Measurements from ENCODE around the gene PSME3. TPM values are rescaled to one million over a fixed set of nuclear protein-coding genes. Genes with fewer than 3 reads are reported as not detected.
"Not testable (repeated sequence)": the region's sequence is repeated elsewhere in the genome, so short reads cannot be mapped to it uniquely, and the experiment has no call there.

The PSME3 gene
- total RNA-seq, 4 donors from 2014 or later, result 78.3 to 119 (median 85.4) TPM

DNA sequence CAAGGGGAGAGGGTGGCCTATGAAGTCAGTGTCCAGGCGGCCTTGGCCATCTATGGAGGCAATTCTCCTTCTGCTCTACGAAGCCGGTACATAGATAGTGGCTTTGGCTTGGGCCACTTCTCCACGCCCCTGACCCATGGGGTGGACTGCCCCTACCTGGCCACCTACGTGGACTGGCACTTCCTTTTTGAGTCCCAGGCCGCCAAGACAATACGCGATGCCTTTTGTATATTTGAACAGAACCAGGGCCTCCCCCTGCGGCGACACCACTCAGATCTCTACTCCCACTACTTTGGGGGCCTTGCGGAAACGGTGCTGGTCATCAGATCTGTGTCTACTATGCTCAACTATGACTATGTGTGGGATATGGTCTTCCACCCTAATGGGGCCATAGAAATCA lies 35.1 kb downstream of the PSME3 start:
- TF ChIP-seq POLR2A (IDR thresholded peaks at IDR 0.05), result no peak
- TF ChIP-seq, protein P1, sequence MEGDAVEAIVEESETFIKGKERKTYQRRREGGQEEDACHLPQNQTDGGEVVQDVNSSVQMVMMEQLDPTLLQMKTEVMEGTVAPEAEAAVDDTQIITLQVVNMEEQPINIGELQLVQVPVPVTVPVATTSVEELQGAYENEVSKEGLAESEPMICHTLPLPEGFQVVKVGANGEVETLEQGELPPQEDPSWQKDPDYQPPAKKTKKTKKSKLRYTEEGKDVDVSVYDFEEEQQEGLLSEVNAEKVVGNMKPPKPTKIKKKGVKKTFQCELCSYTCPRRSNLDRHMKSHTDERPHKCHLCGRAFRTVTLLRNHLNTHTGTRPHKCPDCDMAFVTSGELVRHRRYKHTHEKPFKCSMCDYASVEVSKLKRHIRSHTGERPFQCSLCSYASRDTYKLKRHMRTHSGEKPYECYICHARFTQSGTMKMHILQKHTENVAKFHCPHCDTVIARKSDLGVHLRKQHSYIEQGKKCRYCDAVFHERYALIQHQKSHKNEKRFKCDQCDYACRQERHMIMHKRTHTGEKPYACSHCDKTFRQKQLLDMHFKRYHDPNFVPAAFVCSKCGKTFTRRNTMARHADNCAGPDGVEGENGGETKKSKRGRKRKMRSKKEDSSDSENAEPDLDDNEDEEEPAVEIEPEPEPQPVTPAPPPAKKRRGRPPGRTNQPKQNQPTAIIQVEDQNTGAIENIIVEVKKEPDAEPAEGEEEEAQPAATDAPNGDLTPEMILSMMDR (IDR thresholded peaks at IDR 0.05), result no peak
- intact Hi-C loops (cut with DNase I), result no loop called here
- Histone ChIP-seq H3K36me3 (no peaks in the 10 kb centered on the region), H3K4me1 (peaks cover 23 to 37% of the 10 kb centered on the region in 2 donors), H3K27ac (no peak overlapping the region), H3K27me3 (no peaks in the 10 kb centered on the region), H3K9me3 (no peaks in the 10 kb centered on the region), H3K4me3 (replicated peaks in 1 of 3) (no peak overlapping the region)
- 94 to 97% methylated on average over 10 to 12 of the region's 12 CpGs for WGBS, 2 donors
- no peak for DNase-seq

DNA sequence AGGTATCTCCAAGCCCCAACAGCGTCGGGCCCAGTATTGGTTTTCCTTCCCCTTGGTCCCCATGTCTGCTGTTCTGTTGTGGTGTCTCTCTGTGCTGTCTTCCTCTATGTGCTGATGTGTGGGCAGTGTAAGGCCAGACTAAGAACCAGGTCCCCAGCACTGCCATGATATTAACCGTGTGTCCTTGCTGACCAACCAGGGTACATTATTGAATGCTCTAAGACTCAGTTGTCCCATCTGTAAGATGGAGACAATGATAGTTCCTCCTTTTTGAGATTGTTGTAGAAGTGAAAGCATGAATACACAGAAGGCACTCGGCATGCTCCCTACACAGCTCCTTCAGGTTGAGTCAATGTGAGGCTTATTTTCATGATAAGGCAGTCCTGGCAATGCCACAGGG lies 38.5 kb downstream of the PSME3 start:
- Histone ChIP-seq H3K4me1 (peaks cover 0 to 11% of the 10 kb centered on the region in 2 donors), H3K27ac (no peak overlapping the region), H3K4me3 (replicated peaks in 1 of 3) (no peak overlapping the region), H3K9me3 (no peaks in the 10 kb centered on the region), H3K36me3 (no peaks in the 10 kb centered on the region), H3K27me3 (no peaks in the 10 kb centered on the region)
- TF ChIP-seq POLR2A (IDR thresholded peaks at IDR 0.05), result no peak
- TF ChIP-seq, protein P1 (IDR thresholded peaks at IDR 0.05), result no peak
- intact Hi-C loops (cut with DNase I), result no loop called here
- no peak for DNase-seq
- 90 to 98% methylated on average over 4 of the region's 4 CpGs for WGBS, 2 donors

DNA sequence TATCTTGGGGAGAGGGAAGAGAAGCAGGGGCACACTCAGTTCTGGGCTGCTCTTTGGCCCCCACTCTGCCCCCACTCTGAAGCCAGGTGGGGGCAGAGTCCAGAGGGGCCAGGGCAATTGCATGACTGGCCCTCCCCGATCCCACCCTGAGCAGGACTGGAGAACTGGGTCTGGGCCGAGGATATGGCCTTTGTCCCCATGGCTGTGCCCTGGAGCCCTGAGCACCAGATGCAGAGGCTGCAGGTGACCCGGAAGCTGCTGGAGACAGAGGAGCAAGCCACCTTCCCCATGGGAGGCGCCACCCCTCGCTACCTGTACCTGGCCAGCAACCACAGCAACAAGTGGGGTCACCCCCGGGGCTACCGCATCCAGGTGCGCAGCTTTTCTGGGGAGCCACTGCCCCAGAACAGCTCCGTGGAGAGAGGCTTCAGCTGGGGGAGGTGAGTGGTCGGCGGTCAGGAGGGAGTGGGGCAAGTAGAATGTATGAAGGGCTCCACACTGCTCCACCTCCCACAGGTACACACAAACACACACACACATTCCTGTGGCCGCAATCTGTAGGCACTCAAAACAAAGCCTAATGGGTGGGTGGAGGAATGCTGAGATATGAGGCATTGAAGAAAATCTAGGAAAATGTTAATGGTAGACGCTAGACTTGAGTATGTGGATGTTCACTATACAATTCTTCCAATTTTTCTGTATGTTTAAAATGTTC lies 39.2 kb downstream of the PSME3 start:
- Histone ChIP-seq H3K9me3 (no peaks in the 10 kb centered on the region), H3K4me3 (replicated peaks in 1 of 3) (no peak overlapping the region), H3K27ac (no peak overlapping the region), H3K27me3 (no peaks in the 10 kb centered on the region), H3K4me1 (peaks cover 0 to 6% of the 10 kb centered on the region in 2 donors), H3K36me3 (no peaks in the 10 kb centered on the region)
- no peak for DNase-seq
- intact Hi-C loops (cut with DNase I), result no loop called here
- 91 to 96% methylated on average over 11 to 13 of the region's 13 CpGs for WGBS, 2 donors
- TF ChIP-seq, protein P1 (IDR thresholded peaks at IDR 0.05), result no peak
- TF ChIP-seq POLR2A (IDR thresholded peaks at IDR 0.05), result no peak

DNA sequence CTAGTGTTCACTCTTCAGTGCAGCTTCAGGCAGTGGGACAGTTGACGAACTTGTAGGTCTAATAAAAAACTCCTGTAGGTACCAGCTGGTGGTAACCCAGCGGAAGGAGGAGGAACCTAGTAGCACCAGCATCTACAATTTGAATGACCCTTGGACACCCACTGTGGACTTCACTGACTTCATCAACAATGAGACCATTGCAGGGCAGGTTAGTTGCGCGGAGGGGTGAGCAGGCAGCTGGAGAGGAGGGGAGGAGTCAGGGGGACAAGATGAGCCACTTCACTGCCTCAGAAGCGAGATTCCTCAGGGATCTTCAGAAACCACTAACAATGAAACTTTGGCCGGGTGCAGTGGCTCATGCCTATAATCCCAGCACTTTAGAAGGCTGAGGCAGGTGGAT lies 40.1 kb downstream of the PSME3 start:
- H3K27ac ChIP-seq, result no peak overlapping the region
- TF ChIP-seq POLR2A (IDR thresholded peaks at IDR 0.05), result no peak
- TF ChIP-seq, protein P1 (IDR thresholded peaks at IDR 0.05), result no peak
- intact Hi-C loops (cut with DNase I), result no loop called here
- WGBS, 2 donors, result 60 to 62% methylated on average over 6 of the region's 6 CpGs
- H3K4me1 ChIP-seq, result peaks cover 0 to 10% of the 10 kb centered on the region in 2 donors
- H3K36me3 ChIP-seq, result no peaks in the 10 kb centered on the region
- H3K9me3 ChIP-seq, result no peaks in the 10 kb centered on the region
- H3K4me3 ChIP-seq (replicated peaks in 1 of 3), result no peak overlapping the region
- no peaks in the 10 kb centered on the region for H3K27me3 ChIP-seq
- DNase-seq, result peak in 1 of 2 donors; percentile 22

DNA sequence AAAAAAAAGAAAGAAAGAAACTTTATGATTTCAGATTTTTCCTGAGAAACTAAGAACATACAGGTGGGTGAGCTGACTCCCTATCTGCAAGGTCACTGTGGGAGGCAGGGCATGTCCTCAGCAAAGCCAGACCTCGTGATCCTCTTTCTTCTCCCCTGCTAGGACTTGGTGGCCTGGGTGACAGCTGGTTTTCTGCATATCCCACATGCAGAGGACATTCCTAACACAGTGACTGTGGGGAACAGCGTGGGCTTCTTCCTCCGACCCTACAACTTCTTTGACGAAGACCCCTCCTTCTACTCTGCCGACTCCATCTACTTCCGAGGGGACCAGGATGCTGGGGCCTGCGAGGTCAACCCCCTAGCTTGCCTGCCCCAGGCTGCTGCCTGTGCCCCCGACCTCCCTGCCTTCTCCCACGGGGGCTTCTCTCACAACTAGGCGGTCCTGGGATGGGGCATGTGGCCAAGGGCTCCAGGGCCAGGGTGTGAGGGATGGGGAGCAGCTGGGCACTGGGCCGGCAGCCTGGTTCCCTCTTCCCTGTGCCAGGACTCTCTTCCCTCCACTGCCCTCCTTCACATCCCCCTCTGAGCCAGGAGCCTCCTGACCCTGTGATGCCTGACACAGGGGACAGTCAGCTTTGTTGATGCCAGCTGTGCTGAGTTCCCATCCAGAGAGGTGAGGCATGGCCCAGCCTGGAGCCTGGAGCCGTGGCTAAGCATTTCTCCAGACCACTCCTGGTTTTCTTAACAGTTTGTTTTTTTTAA lies 40.9 kb downstream of the PSME3 start:
- H3K27ac ChIP-seq; H3K4me3 ChIP-seq (replicated peaks in 1 of 3); H3K36me3 ChIP-seq; intact Hi-C loops (cut with DNase I); DNase-seq; H3K9me3 ChIP-seq; H3K27me3 ChIP-seq: not testable (repeated sequence)
- 74 to 80% methylated on average over 6 to 9 of the region's 12 CpGs for WGBS, 2 donors
- peaks cover 0 to 16% of the 10 kb centered on the region in 2 donors for H3K4me1 ChIP-seq
